ENCODE measurements around the gene ADSS1.

The ADSS1 gene

DNA sequence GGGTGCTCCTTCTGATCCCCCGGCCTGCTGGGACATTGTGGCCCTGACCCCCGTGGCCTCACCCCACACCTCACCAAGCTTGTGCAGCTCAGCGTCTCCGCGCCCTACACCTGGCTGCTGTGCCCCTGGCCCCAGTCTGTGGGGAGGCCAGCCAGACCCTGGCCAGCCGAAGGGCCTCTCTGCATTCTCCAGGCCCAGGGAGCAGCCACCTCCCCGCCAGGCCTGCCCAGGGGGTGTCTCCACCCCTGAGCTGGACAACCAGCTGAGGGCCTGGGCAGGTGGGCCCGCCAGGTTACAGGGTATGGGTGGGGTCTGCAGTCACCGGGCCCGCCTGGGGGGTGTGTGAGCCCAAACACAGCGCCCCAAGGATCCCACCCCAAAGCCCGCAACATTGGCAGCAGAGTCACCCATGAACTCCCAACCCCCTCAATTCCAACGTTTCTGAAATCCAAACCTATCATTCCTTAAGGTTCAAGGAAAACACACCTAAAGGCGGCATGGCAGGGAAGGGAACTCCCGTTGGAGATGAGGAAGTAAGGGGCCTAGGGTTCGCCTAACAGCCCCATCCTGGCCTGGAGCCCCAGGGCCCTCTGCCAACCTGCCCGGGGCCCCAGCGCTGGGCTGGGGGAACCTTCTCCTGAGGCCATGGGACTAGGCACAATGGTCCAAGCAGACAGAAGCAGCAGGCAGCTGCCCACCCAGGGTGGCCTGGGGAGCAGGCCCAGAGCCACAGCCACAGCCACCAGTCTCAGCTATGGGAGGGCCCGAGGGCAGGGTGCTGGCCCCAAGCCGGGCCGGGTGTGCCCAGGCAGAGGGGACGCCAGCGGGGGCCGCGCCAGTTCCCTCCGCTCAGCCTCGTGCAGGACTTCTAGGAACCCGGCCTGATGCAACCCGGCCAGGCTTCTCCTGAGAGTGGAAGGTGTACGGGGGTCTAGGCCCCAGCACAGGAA lies 63.0 kb downstream of the ADSS1 start:
- Histone ChIP-seq H2BK12ac (ENCODE audit: low read length in 2 of 2) (no peak overlapping the region), H3K23ac (ENCODE audit: low read length in 2 of 2) (no peak overlapping the region), H3K4ac (ENCODE audit: low read depth in 1 of 2, low read length in 2 of 2) (no peak overlapping the region), H4K91ac (ENCODE audit: low read length) (no peak overlapping the region), H3K9ac (ENCODE audit: low read length) (no peak overlapping the region), H2BK120ac (ENCODE audit: low read depth, low read length) (no peak overlapping the region), H2BK15ac (ENCODE audit: low read depth, poor library complexity, severe bottlenecking) (no peak overlapping the region), H3K79me1 (replicated peaks; ENCODE audit: low read length, poor library complexity, severe bottlenecking) (peaks cover 59% of the 10 kb centered on the region), H4K8ac (ENCODE audit: low read length) (no peak overlapping the region), H3K4me3 (ENCODE audit: insufficient read depth in 1 of 2, low read depth in 1 of 2, low read length in 2 of 2) (no peak overlapping the region), H3K27ac (ENCODE audit: low read length, poor library complexity, severe bottlenecking) (no peak overlapping the region), H2BK5ac (ENCODE audit: low read depth, low read length, poor library complexity, severe bottlenecking) (no peak overlapping the region), H2AFZ (ENCODE audit: low read depth, low read length) (no peak overlapping the region), H3K36me3 (ENCODE audit: control insufficient read depth in 1 of 2, insufficient read depth in 2 of 2, low read depth in 1 of 2, low read length in 2 of 2) (peaks cover 33 to 100% of the 10 kb centered on the region in 2 experiments), H3K9me3 (ENCODE audit: control insufficient read depth, low read length) (no peaks in the 10 kb centered on the region), H3K4me1 (ENCODE audit: control insufficient read depth, insufficient read depth, low read depth, low read length) (peaks cover 34% of the 10 kb centered on the region), H3K14ac (ENCODE audit: low read length in 2 of 2) (no peak overlapping the region), H2AK5ac (ENCODE audit: low read length, severe bottlenecking) (no peak overlapping the region), H3K18ac (ENCODE audit: low read depth in 1 of 2, low read length in 2 of 2) (no peak overlapping the region), H3K4me2 (ENCODE audit: low read length, poor library complexity, severe bottlenecking) (no peak overlapping the region), H3K27me3 (ENCODE audit: control insufficient read depth in 1 of 2, insufficient read depth in 1 of 2, low read length in 2 of 2) (no peaks in the 10 kb centered on the region)
- 94% methylated on average over 25 of the region's 30 CpGs for WGBS
- no peak for DNase-seq

- H3K14ac ChIP-seq (ENCODE audit: low read length in 2 of 2) = no peak overlapping the region
- H3K23ac ChIP-seq (ENCODE audit: low read length in 2 of 2) = no peak overlapping the region
- H3K4me3 ChIP-seq (ENCODE audit: insufficient read depth in 1 of 2, low read depth in 1 of 2, low read length in 2 of 2) = no peak overlapping the region
- no peak overlapping the region for H2AK5ac ChIP-seq (ENCODE audit: low read length, severe bottlenecking)
- no peak overlapping the region for H2BK12ac ChIP-seq (ENCODE audit: low read length in 2 of 2)
- no peak overlapping the region for H4K8ac ChIP-seq (ENCODE audit: low read length)
- 97% methylated on average over 7 of the region's 7 CpGs for WGBS
- peaks cover 54% of the 10 kb centered on the region for H3K79me1 ChIP-seq (replicated peaks; ENCODE audit: low read length, poor library complexity, severe bottlenecking)
- no peak overlapping the region for H3K27ac ChIP-seq (ENCODE audit: low read length, poor library complexity, severe bottlenecking)
- H3K4me1 ChIP-seq (ENCODE audit: control insufficient read depth, insufficient read depth, low read depth, low read length) = peaks cover 41% of the 10 kb centered on the region
- no peak overlapping the region for H3K4ac ChIP-seq (ENCODE audit: low read depth in 1 of 2, low read length in 2 of 2)
- H2BK120ac ChIP-seq (ENCODE audit: low read depth, low read length) = no peak overlapping the region
- no peak overlapping the region for H2BK15ac ChIP-seq (ENCODE audit: low read depth, poor library complexity, severe bottlenecking)
- H3K36me3 ChIP-seq (ENCODE audit: control insufficient read depth in 1 of 2, insufficient read depth in 2 of 2, low read depth in 1 of 2, low read length in 2 of 2) = peaks cover 34 to 100% of the 10 kb centered on the region in 2 experiments
- no peak overlapping the region for H3K18ac ChIP-seq (ENCODE audit: low read depth in 1 of 2, low read length in 2 of 2)
- H2BK5ac ChIP-seq (ENCODE audit: low read depth, low read length, poor library complexity, severe bottlenecking) = no peak overlapping the region
- H2AFZ ChIP-seq (ENCODE audit: low read depth, low read length) = no peak overlapping the region
- H3K9ac ChIP-seq (ENCODE audit: low read length) = no peak overlapping the region
- no peak overlapping the region for H4K91ac ChIP-seq (ENCODE audit: low read length)
- H3K9me3 ChIP-seq (ENCODE audit: control insufficient read depth, low read length) = no peaks in the 10 kb centered on the region
- H3K4me2 ChIP-seq (ENCODE audit: low read length, poor library complexity, severe bottlenecking) = no peak overlapping the region
- DNase-seq = no peak
- H3K27me3 ChIP-seq (ENCODE audit: control insufficient read depth in 1 of 2, insufficient read depth in 1 of 2, low read length in 2 of 2) = no peaks in the 10 kb centered on the region
Measured at GRCh38 chr14:104787736-104788135, 63.7 kb downstream of the ADSS1 start.

GRCh38 chr14:104788161-104788818 lies 64.3 kb downstream of the ADSS1 start:
- DNase-seq = no peak
- H2BK120ac ChIP-seq (ENCODE audit: low read depth, low read length) = no peak overlapping the region
- no peak overlapping the region for H3K18ac ChIP-seq (ENCODE audit: low read depth in 1 of 2, low read length in 2 of 2)
- no peak overlapping the region for H4K8ac ChIP-seq (ENCODE audit: low read length)
- no peak overlapping the region for H2BK12ac ChIP-seq (ENCODE audit: low read length in 2 of 2)
- H3K4ac ChIP-seq (ENCODE audit: low read depth in 1 of 2, low read length in 2 of 2) = no peak overlapping the region
- no peak overlapping the region for H3K27ac ChIP-seq (ENCODE audit: low read length, poor library complexity, severe bottlenecking)
- H2BK5ac ChIP-seq (ENCODE audit: low read depth, low read length, poor library complexity, severe bottlenecking) = no peak overlapping the region
- no peaks in the 10 kb centered on the region for H3K27me3 ChIP-seq (ENCODE audit: control insufficient read depth in 1 of 2, insufficient read depth in 1 of 2, low read length in 2 of 2)
- H4K91ac ChIP-seq (ENCODE audit: low read length) = no peak overlapping the region
- no peak overlapping the region for H3K4me3 ChIP-seq (ENCODE audit: insufficient read depth in 1 of 2, low read depth in 1 of 2, low read length in 2 of 2)
- no peaks in the 10 kb centered on the region for H3K9me3 ChIP-seq (ENCODE audit: control insufficient read depth, low read length)
- H3K36me3 ChIP-seq (ENCODE audit: control insufficient read depth in 1 of 2, insufficient read depth in 2 of 2, low read depth in 1 of 2, low read length in 2 of 2) = peaks cover 34 to 98% of the 10 kb centered on the region in 2 experiments
- no peak overlapping the region for H2AFZ ChIP-seq (ENCODE audit: low read depth, low read length)
- H3K23ac ChIP-seq (ENCODE audit: low read length in 2 of 2) = no peak overlapping the region
- H3K79me1 ChIP-seq (replicated peaks; ENCODE audit: low read length, poor library complexity, severe bottlenecking) = peaks cover 50% of the 10 kb centered on the region
- H3K9ac ChIP-seq (ENCODE audit: low read length) = no peak overlapping the region
- H3K14ac ChIP-seq (ENCODE audit: low read length in 2 of 2) = no peak overlapping the region
- H2BK15ac ChIP-seq (ENCODE audit: low read depth, poor library complexity, severe bottlenecking) = no peak overlapping the region
- 96% methylated on average over 13 of the region's 14 CpGs for WGBS
- peaks cover 47% of the 10 kb centered on the region for H3K4me1 ChIP-seq (ENCODE audit: control insufficient read depth, insufficient read depth, low read depth, low read length)
- no peak overlapping the region for H2AK5ac ChIP-seq (ENCODE audit: low read length, severe bottlenecking)
- no peak overlapping the region for H3K4me2 ChIP-seq (ENCODE audit: low read length, poor library complexity, severe bottlenecking)

Measured in mesenchymal stem cell (in vitro differentiated cells and primary cell).